Mucosa of stomach (tissue), 1 donor: ENCODE data around the gene CERK.

Experiments used
- H3K27me3 ChIP-seq: one replicate; pipeline ENCODE4 v1.7.0; 2013; ENCODE audit warnings: mild to moderate bottlenecking, low read length; ENCODE audit not compliant: control insufficient read depth, insufficient read depth
- H3K36me3 ChIP-seq: one replicate; pipeline ENCODE4 v1.7.0; 2013; ENCODE audit warnings: low read length; ENCODE audit not compliant: control insufficient read depth, insufficient read depth
- H3K4me1 ChIP-seq: one replicate; pipeline ENCODE4 v1.7.0; 2013; ENCODE audit warnings: mild to moderate bottlenecking, low read length; ENCODE audit not compliant: control insufficient read depth, insufficient read depth
- H3K4me3 ChIP-seq: one replicate; pipeline ENCODE4 v1.7.0; 2013; ENCODE audit warnings: low read length
- H3K9ac ChIP-seq: one replicate; pipeline ENCODE4 v1.7.0; 2013; ENCODE audit warnings: mild to moderate bottlenecking, low read length, moderate library complexity
- H3K9me3 ChIP-seq: one replicate; pipeline ENCODE4 v1.7.0; 2013; ENCODE audit warnings: mild to moderate bottlenecking, low read length, moderate library complexity; ENCODE audit not compliant: control insufficient read depth
- donor health status: Pancreatic carcinoma.

The CERK gene

GRCh38 chr22:46656856-46657654, 81.0 kb downstream of the CERK start:
- Histone ChIP-seq H3K4me3 (no peak overlapping the region), H3K27me3 (no peaks in the 10 kb centered on the region), H3K9me3 (no peaks in the 10 kb centered on the region), H3K9ac (no peak overlapping the region), H3K36me3 (no peaks in the 10 kb centered on the region), H3K4me1 (peaks cover 46% of the 10 kb centered on the region)

GRCh38 chr22:46655861-46656608, 82.0 kb downstream of the CERK start:
- no peaks in the 10 kb centered on the region for H3K27me3 ChIP-seq
- H3K9ac ChIP-seq, result no peak overlapping the region
- no peak overlapping the region for H3K4me3 ChIP-seq
- H3K36me3 ChIP-seq, result no peaks in the 10 kb centered on the region
- H3K9me3 ChIP-seq, result no peaks in the 10 kb centered on the region
- H3K4me1 ChIP-seq, result peaks cover 40% of the 10 kb centered on the region

- Histone ChIP-seq H3K9ac (no peak overlapping the region), H3K9me3 (no peaks in the 10 kb centered on the region), H3K4me1 (peaks cover 40% of the 10 kb centered on the region), H3K27me3 (no peaks in the 10 kb centered on the region), H3K4me3 (no peak overlapping the region), H3K36me3 (no peaks in the 10 kb centered on the region)
Observed at GRCh38 chr22:46654927-46655595, 83.0 kb downstream of the CERK start.

GRCh38 chr22:46654426-46654825, 83.6 kb downstream of the CERK start:
- no peaks in the 10 kb centered on the region for H3K9me3 ChIP-seq
- no peak overlapping the region for H3K9ac ChIP-seq
- H3K36me3 ChIP-seq, result no peaks in the 10 kb centered on the region
- H3K27me3 ChIP-seq, result no peaks in the 10 kb centered on the region
- H3K4me1 ChIP-seq, result peaks cover 43% of the 10 kb centered on the region
- no peak overlapping the region for H3K4me3 ChIP-seq

GRCh38 chr22:46653596-46653995, 84.5 kb downstream of the CERK start:
- no peaks in the 10 kb centered on the region for H3K9me3 ChIP-seq
- H3K36me3 ChIP-seq, result no peaks in the 10 kb centered on the region
- H3K4me3 ChIP-seq, result no peak overlapping the region
- H3K4me1 ChIP-seq, result peaks cover 43% of the 10 kb centered on the region
- H3K9ac ChIP-seq, result no peak overlapping the region
- no peaks in the 10 kb centered on the region for H3K27me3 ChIP-seq

GRCh38 chr22:46652847-46653331, 85.2 kb downstream of the CERK start:
- H3K27me3 ChIP-seq, result no peaks in the 10 kb centered on the region
- H3K9me3 ChIP-seq, result no peaks in the 10 kb centered on the region
- peaks cover 46% of the 10 kb centered on the region for H3K4me1 ChIP-seq
- H3K36me3 ChIP-seq, result no peaks in the 10 kb centered on the region
- no peak overlapping the region for H3K4me3 ChIP-seq
- H3K9ac ChIP-seq, result peak overlapping the region; percentile 18

- Histone ChIP-seq H3K36me3 (no peaks in the 10 kb centered on the region), H3K9ac (no peak overlapping the region), H3K4me3 (no peak overlapping the region), H3K4me1 (peaks cover 52% of the 10 kb centered on the region), H3K27me3 (no peaks in the 10 kb centered on the region), H3K9me3 (no peaks in the 10 kb centered on the region)
Observed at GRCh38 chr22:46652081-46652846, 85.8 kb downstream of the CERK start.

GRCh38 chr22:46651316-46651715, 86.7 kb downstream of the CERK start:
- peaks cover 61% of the 10 kb centered on the region for H3K4me1 ChIP-seq
- H3K4me3 ChIP-seq, result no peak overlapping the region
- H3K36me3 ChIP-seq, result no peaks in the 10 kb centered on the region
- no peak overlapping the region for H3K9ac ChIP-seq
- no peaks in the 10 kb centered on the region for H3K9me3 ChIP-seq
- no peaks in the 10 kb centered on the region for H3K27me3 ChIP-seq

- Histone ChIP-seq H3K9me3 (no peaks in the 10 kb centered on the region), H3K9ac (no peak overlapping the region), H3K36me3 (no peaks in the 10 kb centered on the region), H3K4me1 (peaks cover 68% of the 10 kb centered on the region), H3K27me3 (no peaks in the 10 kb centered on the region), H3K4me3 (no peak overlapping the region)
Observed at GRCh38 chr22:46650078-46650810, 87.8 kb downstream of the CERK start.

- H3K36me3 ChIP-seq, result no peaks in the 10 kb centered on the region
- no peaks in the 10 kb centered on the region for H3K9me3 ChIP-seq
- H3K4me3 ChIP-seq, result no peak overlapping the region
- no peak overlapping the region for H3K9ac ChIP-seq
- H3K27me3 ChIP-seq, result no peaks in the 10 kb centered on the region
- peaks cover 68% of the 10 kb centered on the region for H3K4me1 ChIP-seq
Observed at GRCh38 chr22:46649141-46650077, 88.6 kb downstream of the CERK start.
